PC-3 (cell line): ENCODE measurements around the gene CTDSP1.

Experiments used
- EZH2 ChIP-seq: fragments of 300-600 bp; sonication (generic); IDR thresholded peaks from one replicate; pipeline ENCODE4 v1.6.1; 2017; ENCODE audit warnings: antibody characterized with exemption, mild to moderate bottlenecking, low read length; ENCODE audit not compliant: unreplicated experiment
- EZH2phosphoT487 ChIP-seq: fragments of 300-600 bp; sonication (generic); IDR thresholded peaks from 2 replicates; pipeline ENCODE4 v1.6.1; 2018; ENCODE audit warnings: mild to moderate bottlenecking, antibody characterized with exemption, low read length, borderline replicate concordance
- TF ChIP-seq, protein P1 (sequence below): fragments of 300-600 bp; sonication (generic); conservative IDR thresholded peaks from 2 replicates; pipeline ENCODE4 v1.5.1; 2017; ENCODE audit warnings: antibody characterized with exemption, low read depth, mild to moderate bottlenecking, low read length

DNA sequence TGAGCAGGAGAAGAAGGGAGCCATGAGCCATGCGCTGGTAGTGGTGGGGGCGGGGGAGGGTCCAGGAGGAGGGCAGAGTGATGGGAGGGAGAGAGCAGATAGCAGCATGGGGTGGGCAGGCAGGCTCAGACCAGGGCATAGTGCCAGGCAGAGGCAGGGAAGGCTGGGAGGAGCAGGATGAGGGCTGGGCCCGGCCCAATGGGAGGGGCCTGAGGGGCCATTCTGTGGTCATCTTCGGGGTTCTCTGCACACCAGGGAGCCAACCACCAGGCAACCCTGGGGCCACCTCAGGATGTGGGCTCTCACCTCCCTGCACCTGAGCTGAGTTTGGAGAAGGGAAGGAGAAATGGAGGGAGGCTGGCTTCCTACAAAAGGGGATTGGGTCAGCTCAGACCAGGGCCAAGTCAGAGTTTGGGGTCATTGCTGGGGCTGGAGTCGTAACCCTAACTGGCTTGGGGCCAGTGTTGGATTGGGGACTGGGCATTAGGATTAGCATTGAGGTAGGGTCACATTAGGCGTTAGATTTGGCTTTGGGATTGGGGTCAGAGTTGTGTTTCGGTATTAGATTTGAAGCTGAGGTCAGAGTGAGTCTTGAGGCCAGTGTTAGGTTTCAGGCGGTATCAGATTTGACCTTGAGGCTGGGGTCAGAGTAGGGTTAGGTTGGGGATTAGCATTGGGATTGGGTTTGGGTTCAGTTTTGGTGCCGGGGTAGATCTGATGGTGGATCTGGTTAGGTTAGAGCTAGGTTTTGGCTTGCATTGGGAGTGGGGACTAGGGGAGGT is 30.4 kb downstream of the CTDSP1 start:
- TF ChIP-seq, protein P1, sequence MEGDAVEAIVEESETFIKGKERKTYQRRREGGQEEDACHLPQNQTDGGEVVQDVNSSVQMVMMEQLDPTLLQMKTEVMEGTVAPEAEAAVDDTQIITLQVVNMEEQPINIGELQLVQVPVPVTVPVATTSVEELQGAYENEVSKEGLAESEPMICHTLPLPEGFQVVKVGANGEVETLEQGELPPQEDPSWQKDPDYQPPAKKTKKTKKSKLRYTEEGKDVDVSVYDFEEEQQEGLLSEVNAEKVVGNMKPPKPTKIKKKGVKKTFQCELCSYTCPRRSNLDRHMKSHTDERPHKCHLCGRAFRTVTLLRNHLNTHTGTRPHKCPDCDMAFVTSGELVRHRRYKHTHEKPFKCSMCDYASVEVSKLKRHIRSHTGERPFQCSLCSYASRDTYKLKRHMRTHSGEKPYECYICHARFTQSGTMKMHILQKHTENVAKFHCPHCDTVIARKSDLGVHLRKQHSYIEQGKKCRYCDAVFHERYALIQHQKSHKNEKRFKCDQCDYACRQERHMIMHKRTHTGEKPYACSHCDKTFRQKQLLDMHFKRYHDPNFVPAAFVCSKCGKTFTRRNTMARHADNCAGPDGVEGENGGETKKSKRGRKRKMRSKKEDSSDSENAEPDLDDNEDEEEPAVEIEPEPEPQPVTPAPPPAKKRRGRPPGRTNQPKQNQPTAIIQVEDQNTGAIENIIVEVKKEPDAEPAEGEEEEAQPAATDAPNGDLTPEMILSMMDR, result no peak
- no peak for TF ChIP-seq EZH2
- TF ChIP-seq EZH2phosphoT487, result no peak
